Common myeloid progenitor, CD34-positive (primary cell): ENCODE results near the gene GPR37L1.
A peak's percentile ranks its signal among the peaks of the same experiment; 100 is the strongest.

ENCODE experiments used
- CTCF ChIA-PET: fragments of 350-600 bp; sonication (Branson Sonifier 250); formaldehyde crosslinking; loops from one replicate; lab custom pipeline; 2021; ENCODE audit warnings: antibody characterized with exemption; lab: Charles Lee
- POLR2A ChIA-PET: fragments of 350-600 bp; sonication (Branson Sonifier 250); formaldehyde crosslinking; loops from one replicate; lab custom pipeline; 2021; ENCODE audit warnings: antibody characterized with exemption; lab: Charles Lee
- DNase-seq, 3 donors: peaks; one replicate each; pipeline versions ENCODE4 v3.0.0 to v3.0.0-alpha.2; 2013
- H3K27ac ChIP-seq, 2 experiments: 1 replicate in 1 of 2; 2 replicates in 1 of 2; pipeline ENCODE4 v1.7.0; 2013; ENCODE audit warnings: inconsistent platforms in 2 of 2, low read length in 2 of 2, mild to moderate bottlenecking in 2 of 2, low read depth in 1 of 2, moderate library complexity in 1 of 2; ENCODE audit not compliant: severe bottlenecking in 2 of 2, insufficient read depth in 1 of 2, poor library complexity in 1 of 2
- H3K27me3 ChIP-seq, 5 experiments: replicated peaks in 2 of 5; 1 replicate in 3 of 5; 2 replicates in 2 of 5; pipeline versions ENCODE4 v1.6.1 to v1.7.0; 2013; ENCODE audit warnings: low read length in 4 of 5, mild to moderate bottlenecking in 2 of 5, moderate library complexity in 2 of 5, inconsistent platforms in 1 of 5; ENCODE audit not compliant: insufficient read depth in 5 of 5, control insufficient read depth in 4 of 5
- H3K36me3 ChIP-seq, 4 experiments: 1 replicate in 2 of 4; 2 replicates in 2 of 4; pipeline versions ENCODE4 v1.6.1 to v1.7.0; 2013; ENCODE audit warnings: low read length in 3 of 4, control low read depth in 1 of 4, mild to moderate bottlenecking in 1 of 4; ENCODE audit not compliant: control insufficient read depth in 4 of 4, insufficient read depth in 4 of 4
- H3K4me1 ChIP-seq, 4 experiments: 1 replicate in 3 of 4; 2 replicates in 1 of 4; pipeline versions ENCODE4 v1.6.1 to v1.7.1; 2013; ENCODE audit warnings: low read length in 3 of 4, mild to moderate bottlenecking in 3 of 4, control low read depth in 1 of 4, inconsistent platforms in 1 of 4, moderate library complexity in 1 of 4; ENCODE audit not compliant: control insufficient read depth in 4 of 4, insufficient read depth in 4 of 4; ENCODE audit errors: control extremely low read depth in 1 of 4
- H3K4me3 ChIP-seq, 7 experiments: 1 replicate in 4 of 7; 2 replicates in 3 of 7; pipeline versions ENCODE4 v1.5.1 to v1.7.0; 2013; ENCODE audit warnings: mild to moderate bottlenecking in 7 of 7, low read length in 6 of 7, moderate library complexity in 6 of 7, inconsistent platforms in 2 of 7, low read depth in 2 of 7, control low read depth in 1 of 7; ENCODE audit not compliant: insufficient read depth in 4 of 7, control insufficient read depth in 1 of 7; ENCODE audit errors: extremely low read depth in 1 of 7
- H3K9me3 ChIP-seq, 5 experiments: 1 replicate in 4 of 5; 2 replicates in 1 of 5; pipeline versions ENCODE4 v1.6.1 to v1.7.1; 2013; ENCODE audit warnings: low read length in 4 of 5, mild to moderate bottlenecking in 2 of 5, inconsistent platforms in 1 of 5, low read depth in 1 of 5, moderate library complexity in 1 of 5; ENCODE audit not compliant: control insufficient read depth in 4 of 5, insufficient read depth in 2 of 5; ENCODE audit errors: control extremely low read depth in 1 of 5
- WGBS: methylation state at CpG from one replicate; pipeline ENCODE4 v1.1.5; 2013; ENCODE audit not compliant: insufficient coverage; 5-methylcytosine and 5-hydroxymethylcytosine counted together

The GPR37L1 gene

GRCh38 chr1:202123336-202123813 is 658 bp downstream of the GPR37L1 start:
- no peak for DNase-seq
- WGBS = 99% methylated on average over 7 of the region's 10 CpGs
- CTCF ChIA-PET = interaction anchor here (0.7 to 2.2 kb wide), 4 partner anchors 12 to 124 kb away, joined by 3 to 13 read pairs (median 4); no protein-coding TSS in a partner anchor
- Histone ChIP-seq H3K27ac (no peak overlapping the region), H3K4me3 (no peak overlapping the region), H3K36me3 (no peaks in the 10 kb centered on the region), H3K27me3 (peaks cover 0 to 2% (median 0%) of the 10 kb centered on the region in 5 experiments), H3K9me3 (no peaks in the 10 kb centered on the region), H3K4me1 (peaks cover 0 to 8% (median 6%) of the 10 kb centered on the region in 4 experiments)
- POLR2A ChIA-PET = no interaction called here

DNA sequence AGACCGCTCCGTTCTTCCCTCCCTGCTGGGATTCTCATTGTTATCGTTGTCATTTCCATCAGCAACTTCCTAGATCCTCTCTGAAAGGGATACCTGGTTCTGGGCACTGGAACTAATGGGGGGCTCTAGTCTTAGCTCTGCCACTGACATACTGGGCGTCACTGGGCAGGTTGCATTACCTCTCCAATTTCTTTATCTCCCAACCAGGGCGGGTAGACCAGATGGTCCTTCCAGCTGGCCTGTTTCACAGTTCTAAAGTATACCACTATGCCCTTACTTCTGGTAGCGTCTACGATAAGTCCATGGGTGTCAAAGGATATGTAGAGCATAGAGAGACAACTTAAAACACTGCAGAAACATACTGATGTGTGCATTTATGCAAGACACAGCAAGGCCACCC is 1.4 kb downstream of the GPR37L1 start:
- no peak overlapping the region for H3K27ac ChIP-seq
- no peak overlapping the region for H3K4me3 ChIP-seq
- CTCF ChIA-PET = interaction anchor here (1.1 to 2.2 kb wide), 3 partner anchors 11 to 124 kb away, joined by 3 to 13 read pairs (median 3); no protein-coding TSS in a partner anchor
- H3K36me3 ChIP-seq = no peaks in the 10 kb centered on the region
- H3K4me1 ChIP-seq = peaks cover 0 to 8% (median 6%) of the 10 kb centered on the region in 4 experiments
- H3K27me3 ChIP-seq = peaks cover 0 to 2% (median 0%) of the 10 kb centered on the region in 5 experiments
- POLR2A ChIA-PET = no interaction called here
- WGBS = 89% methylated on average over 3 of the region's 7 CpGs
- no peak for DNase-seq
- no peaks in the 10 kb centered on the region for H3K9me3 ChIP-seq

GRCh38 chr1:202125611-202126010 is 2.9 kb downstream of the GPR37L1 start:
- Histone ChIP-seq H3K4me3 (no peak overlapping the region), H3K36me3 (no peaks in the 10 kb centered on the region), H3K4me1 (peaks cover 0 to 12% (median 6%) of the 10 kb centered on the region in 4 experiments), H3K27me3 (peaks cover 0 to 2% (median 0%) of the 10 kb centered on the region in 5 experiments), H3K9me3 (no peaks in the 10 kb centered on the region), H3K27ac (no peak overlapping the region)
- 97% methylated on average over 8 of the region's 8 CpGs for WGBS
- DNase-seq = no peak
- POLR2A ChIA-PET = interaction anchor here (0.6 kb wide), 1 partner anchor 31 kb away, joined by 4 read pairs; no protein-coding TSS in a partner anchor
- CTCF ChIA-PET = interaction anchor here (0.8 to 3.1 kb wide), 3 partner anchors 10 to 35 kb away, joined by 3 to 12 read pairs (median 3); partner anchors contain the start of gene PTPN7

DNA sequence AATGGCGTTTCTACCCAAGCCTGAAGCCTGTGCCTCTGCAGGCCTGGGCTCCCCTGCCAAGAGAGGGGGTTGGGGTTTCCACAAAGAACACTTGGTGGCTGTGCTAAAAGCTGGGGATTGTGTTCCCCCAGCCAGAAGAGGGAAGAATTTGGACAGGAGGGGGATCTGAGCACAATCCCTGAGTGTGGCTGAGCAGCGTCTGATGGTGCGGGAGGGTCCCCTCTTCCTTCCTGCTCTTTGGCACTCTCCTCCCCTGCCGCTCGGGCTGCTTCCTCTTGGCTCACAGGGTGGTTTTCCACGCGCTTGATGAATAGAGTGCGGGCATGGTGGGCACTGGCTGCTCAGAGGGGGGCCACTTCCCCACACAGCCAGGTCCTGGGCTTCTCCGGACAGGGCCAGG is 3.7 kb downstream of the GPR37L1 start:
- Histone ChIP-seq H3K4me1 (peaks cover 0 to 12% (median 7%) of the 10 kb centered on the region in 4 experiments), H3K27ac (no peak overlapping the region), H3K9me3 (no peaks in the 10 kb centered on the region), H3K36me3 (no peaks in the 10 kb centered on the region), H3K4me3 (peak overlapping the region in 5 of 7 experiments; percentile 5 to 48 (median 38)), H3K27me3 (peaks cover 0 to 2% (median 0%) of the 10 kb centered on the region in 5 experiments)
- DNase-seq = peak in 2 of 3 donors; percentile 53 to 58
- ChIA-PET POLR2A (interaction anchor here (0.6 kb wide), 1 partner anchor 30 kb away, joined by 4 read pairs; no protein-coding TSS in a partner anchor), CTCF (interaction anchor here (0.6 to 3.1 kb wide), 3 partner anchors 10 to 528 kb away, joined by 3 to 12 read pairs (median 3); no protein-coding TSS in a partner anchor)
- WGBS = 0% methylated on average over 2 of the region's 9 CpGs

- no peak overlapping the region for H3K4me3 ChIP-seq
- peaks cover 0 to 2% (median 0%) of the 10 kb centered on the region in 5 experiments for H3K27me3 ChIP-seq
- WGBS = 89% methylated on average over 3 of the region's 6 CpGs
- DNase-seq = peak in 1 of 3 donors; percentile 17
- peaks cover 0 to 2% (median 1%) of the 10 kb centered on the region in 4 experiments for H3K36me3 ChIP-seq
- ChIA-PET POLR2A (interaction anchor here (0.6 kb wide), 1 partner anchor 760 kb away, joined by 5 read pairs; no protein-coding TSS in a partner anchor), CTCF (interaction anchor here (1.6 to 3.1 kb wide), 2 partner anchors 8 to 9 kb away, joined by 6 to 12 read pairs; no protein-coding TSS in a partner anchor)
- H3K9me3 ChIP-seq = no peaks in the 10 kb centered on the region
- H3K4me1 ChIP-seq = peaks cover 0 to 12% (median 7%) of the 10 kb centered on the region in 4 experiments
- H3K27ac ChIP-seq = no peak overlapping the region
Measured at GRCh38 chr1:202127061-202127460, 4.3 kb downstream of the GPR37L1 start.

- DNase-seq = no peak
- H3K27ac ChIP-seq = no peak overlapping the region
- 95% methylated on average over 20 of the region's 26 CpGs for whole genome bisulfite sequencing
- no peaks in the 10 kb centered on the region for H3K27me3 ChIP-seq
- H3K36me3 ChIP-seq = peaks cover 0 to 12% (median 10%) of the 10 kb centered on the region in 4 experiments
- CTCF ChIA-PET = interaction anchor here (1.6 to 3.1 kb wide), 2 partner anchors 8 to 9 kb away, joined by 6 to 12 read pairs; no protein-coding TSS in a partner anchor
- H3K4me3 ChIP-seq = no peak overlapping the region
- peaks cover 0 to 12% (median 7%) of the 10 kb centered on the region in 4 experiments for H3K4me1 ChIP-seq
- no peaks in the 10 kb centered on the region for H3K9me3 ChIP-seq
- POLR2A ChIA-PET = no interaction called here
Measured at GRCh38 chr1:202127836-202128622, 5.3 kb downstream of the GPR37L1 start.
